ENCODE measurements around the gene HIRIP3. TPM values are rescaled to one million over a fixed set of nuclear protein-coding genes. Genes with fewer than 3 reads are reported as not detected.

The HIRIP3 gene
- total and polyA plus RNA-seq, 2 of the 8 experiments (the other 6 are each of a cell fraction or from before 2014, with no cell fraction given): 11.9 to 18.5 TPM

DNA sequence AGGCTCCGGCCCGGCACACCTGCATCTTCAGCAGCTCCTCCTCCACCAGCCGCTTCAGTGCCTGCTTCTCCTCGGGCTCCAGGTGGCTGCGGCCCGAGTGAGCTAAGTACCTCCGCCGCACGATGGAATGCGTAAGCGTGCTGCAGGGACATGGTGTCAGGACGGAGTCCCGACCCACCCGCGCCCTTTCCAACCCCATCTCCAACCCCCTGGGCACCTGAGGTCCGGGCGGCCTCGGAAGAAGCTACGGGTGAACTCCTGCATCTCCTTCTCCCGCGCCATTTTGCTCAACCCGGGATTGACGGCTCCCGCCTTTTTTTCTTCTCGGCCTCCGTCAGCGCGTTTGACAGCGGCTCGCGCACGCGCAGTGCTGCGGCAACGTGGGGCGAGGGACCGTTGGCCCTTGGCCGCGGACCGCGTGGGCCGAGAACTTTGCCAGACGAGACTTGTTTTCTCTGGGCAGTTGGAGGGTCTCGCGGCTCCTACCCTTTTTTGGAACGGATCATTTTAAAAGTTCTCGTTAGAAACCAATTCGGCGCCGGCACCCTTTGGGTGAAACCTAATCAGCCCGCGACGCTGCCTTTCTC, at the start of gene HIRIP3 (continued):
- TF ChIP-seq EZH2 (IDR thresholded peaks at IDR 0.05; ENCODE audit: low read depth, low read length, severe bottlenecking) (no peak), FOSL1 (IDR thresholded peaks at IDR 0.05; ENCODE audit: insufficient read depth, low read depth, low read length) (no peak), HDAC6 (IDR thresholded peaks at IDR 0.05; ENCODE audit: low read depth, low read length) (no peak), USF2 (IDR thresholded peaks at IDR 0.05; ENCODE audit: low read length) (no peak), NRF1 (IDR thresholded peaks at IDR 0.05; ENCODE audit: low read depth, low read length) (peak; percentile 83), MAFK (IDR thresholded peaks at IDR 0.05; ENCODE audit: low read depth, low read length) (no peak), KDM5A (IDR thresholded peaks at IDR 0.05; ENCODE audit: low read length) (no peak; the same call in 1 of the 2 replicates), CBX5 (IDR thresholded peaks at IDR 0.05; ENCODE audit: low read depth, low read length) (no peak), SP4 (IDR thresholded peaks at IDR 0.05; ENCODE audit: low read length) (peak; percentile 42; the same call in 1 of the 2 replicates), ZNF274 (IDR thresholded peaks at IDR 0.05; ENCODE audit: borderline replicate concordance, extremely low read depth, low read length) (no peak), BCL11A (IDR thresholded peaks at IDR 0.05; ENCODE audit: low read depth in 2 of 2, low read length in 2 of 2) (no peak), TAF1 (IDR thresholded peaks at IDR 0.05; ENCODE audit: low read depth, low read length) (peak; percentile 78), ASH2L (IDR thresholded peaks at IDR 0.05; ENCODE audit: low read length) (no peak), KDM4A (IDR thresholded peaks at IDR 0.05; ENCODE audit: low read depth, low read length, severe bottlenecking) (peak; percentile 75), RXRA (IDR thresholded peaks at IDR 0.05; ENCODE audit: insufficient read depth, low read depth, low read length) (no peak), GTF2F1 (IDR thresholded peaks at IDR 0.05; ENCODE audit: borderline replicate concordance, low read depth, low read length) (no peak), NANOG (IDR thresholded peaks at IDR 0.05; ENCODE audit: insufficient read depth, low read depth, low read length, poor library complexity, severe bottlenecking) (no peak), BRCA1 (IDR thresholded peaks at IDR 0.05; ENCODE audit: low read depth, low read length) (no peak), JUN (IDR thresholded peaks at IDR 0.05; ENCODE audit: low read depth, low read length) (no peak), EGR1 (IDR thresholded peaks at IDR 0.05; ENCODE audit: borderline replicate concordance, low read depth, low read length) (0 out of 2 replicates have a peak, but pooled peaks have one; percentile 5), POLR2A (IDR thresholded peaks at IDR 0.05; ENCODE audit: control extremely low read depth in 1 of 2, low read depth in 2 of 2, low read length in 2 of 2) (peak in 1 of 2 experiments; percentile 61; a peak in 1 of 3 replicates), CHD1 (IDR thresholded peaks at IDR 0.05; ENCODE audit: low read depth, low read length) (no peak), SP2 (IDR thresholded peaks at IDR 0.05; ENCODE audit: low read length) (no peak), SAP30 (IDR thresholded peaks at IDR 0.05; ENCODE audit: insufficient read depth, insufficient replicate concordance, low read length) (peak; percentile 60), SP1 (IDR thresholded peaks at IDR 0.05; ENCODE audit: low read depth, low read length) (no peak), CEBPB (IDR thresholded peaks at IDR 0.05; ENCODE audit: low read depth, low read length) (no peak)
